MCF 10A (cell line): ENCODE data around the gene BCS1L. TPM values are rescaled to one million over a fixed set of nuclear protein-coding genes. Genes with fewer than 3 reads are reported as not detected.
A peak's percentile ranks its signal among the peaks of the same experiment; 100 is the strongest.

Experiments
- BruUV-seq: library from RNA; stranded (reverse); fragments of 400-500 nt; replicated peaks from 2 replicates; lab custom pipeline; 2021; lab: Mats Ljungman, UMichigan
- CTCF ChIA-PET: fragments of 300-600 bp; sonication (Branson Sonifier 250); formaldehyde crosslinking; extraction: SDS; loops from one replicate; lab custom pipeline; 2021; ENCODE audit warnings: antibody characterized with exemption, inconsistent platforms; lab: Yijun Ruan, JAX
- POLR2A ChIA-PET: fragments of 300-600, 350-650 bp; sonication (Branson Sonifier 250); formaldehyde crosslinking; extraction: SDS; loops from one replicate; lab custom pipeline; 2020; ENCODE audit warnings: antibody characterized with exemption, inconsistent platforms; lab: Yijun Ruan, JAX
- DNase-seq: peaks from one replicate; pipeline ENCODE4 v3.0.0-alpha.2; 2018; ENCODE audit not compliant: unreplicated experiment
- H3K27ac Mint-ChIP-seq: one replicate; pipeline ENCODE4 v1.8.0; 2022; ENCODE audit warnings: mild to moderate bottlenecking, low read depth, mixed read lengths; ENCODE audit not compliant: unreplicated experiment
- H3K27me3 Mint-ChIP-seq: one replicate; pipeline ENCODE4 v1.8.0; 2022; ENCODE audit warnings: mixed read lengths; ENCODE audit not compliant: insufficient read depth, unreplicated experiment
- H3K36me3 Mint-ChIP-seq: one replicate; pipeline ENCODE4 v1.8.0; 2022; ENCODE audit warnings: mild to moderate bottlenecking, moderate library complexity, mixed read lengths; ENCODE audit not compliant: insufficient read depth, unreplicated experiment
- H3K4me1 Mint-ChIP-seq: one replicate; pipeline ENCODE4 v1.8.0; 2022; ENCODE audit warnings: mixed read lengths; ENCODE audit not compliant: insufficient read depth, unreplicated experiment
- H3K4me3 Mint-ChIP-seq: one replicate; pipeline ENCODE4 v1.8.0; 2022; ENCODE audit warnings: mild to moderate bottlenecking, moderate library complexity, mixed read lengths; ENCODE audit not compliant: unreplicated experiment
- H3K9me3 Mint-ChIP-seq: one replicate; pipeline ENCODE4 v1.8.0; 2022; ENCODE audit warnings: mixed read lengths; ENCODE audit not compliant: unreplicated experiment
- intact Hi-C: fragments of 100-400 bp; cut with micrococcal nuclease; formaldehyde crosslinking; loops from 2 replicates; pipeline ENCODE4 v1.14.1; 2022
- total RNA-seq: library from RNA; stranded (reverse); gene quantifications from 2 replicates; pipeline ENCODE4 v1.2.3, GENCODE V29; 2022
- TF ChIP-seq, protein P1 (sequence below): fragments of 200-600 bp; IDR thresholded peaks from one replicate; pipeline ENCODE4 v1.8.0; 2022; ENCODE audit warnings: antibody characterized with exemption, mild to moderate bottlenecking; ENCODE audit not compliant: unreplicated experiment

The BCS1L gene
- total RNA-seq, 1 experiment from 2014 or later: 96.0 TPM

DNA sequence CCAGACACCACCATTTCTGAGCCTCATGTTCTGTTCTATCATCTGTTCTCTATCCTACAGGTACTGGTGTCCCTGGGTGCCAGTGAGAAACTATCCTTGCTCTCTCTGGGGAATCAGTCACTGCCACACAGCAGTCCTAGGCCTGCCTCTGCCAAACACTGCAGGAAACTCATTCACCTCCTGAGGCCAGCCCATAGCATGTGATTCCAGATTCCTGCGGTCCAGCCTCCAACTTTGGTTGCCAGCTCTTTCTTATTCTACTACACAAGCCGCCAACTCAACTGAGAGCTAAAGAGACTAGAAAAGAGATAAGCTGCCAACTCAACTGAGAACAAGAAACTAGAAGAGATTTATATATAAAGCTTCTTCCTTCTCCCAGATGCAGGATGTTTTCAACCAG, 42.3 kb downstream of the BCS1L start:
- TF ChIP-seq, protein P1, sequence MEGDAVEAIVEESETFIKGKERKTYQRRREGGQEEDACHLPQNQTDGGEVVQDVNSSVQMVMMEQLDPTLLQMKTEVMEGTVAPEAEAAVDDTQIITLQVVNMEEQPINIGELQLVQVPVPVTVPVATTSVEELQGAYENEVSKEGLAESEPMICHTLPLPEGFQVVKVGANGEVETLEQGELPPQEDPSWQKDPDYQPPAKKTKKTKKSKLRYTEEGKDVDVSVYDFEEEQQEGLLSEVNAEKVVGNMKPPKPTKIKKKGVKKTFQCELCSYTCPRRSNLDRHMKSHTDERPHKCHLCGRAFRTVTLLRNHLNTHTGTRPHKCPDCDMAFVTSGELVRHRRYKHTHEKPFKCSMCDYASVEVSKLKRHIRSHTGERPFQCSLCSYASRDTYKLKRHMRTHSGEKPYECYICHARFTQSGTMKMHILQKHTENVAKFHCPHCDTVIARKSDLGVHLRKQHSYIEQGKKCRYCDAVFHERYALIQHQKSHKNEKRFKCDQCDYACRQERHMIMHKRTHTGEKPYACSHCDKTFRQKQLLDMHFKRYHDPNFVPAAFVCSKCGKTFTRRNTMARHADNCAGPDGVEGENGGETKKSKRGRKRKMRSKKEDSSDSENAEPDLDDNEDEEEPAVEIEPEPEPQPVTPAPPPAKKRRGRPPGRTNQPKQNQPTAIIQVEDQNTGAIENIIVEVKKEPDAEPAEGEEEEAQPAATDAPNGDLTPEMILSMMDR: no peak
- Mint-ChIP-seq H3K36me3 (peaks cover 11% of the 10 kb centered on the region), H3K4me3 (no peak overlapping the region), H3K9me3 (no peaks in the 10 kb centered on the region), H3K4me1 (no peaks in the 10 kb centered on the region), H3K27ac (no peak overlapping the region), H3K27me3 (no peaks in the 10 kb centered on the region)
- ChIA-PET POLR2A (interaction anchor here (1.5 kb wide), 1 partner anchor 30 kb away, joined by 6 read pairs; the partner anchor contains the start of genes RNF25 and STK36), CTCF (interaction anchor here (0.6 to 2.2 kb wide), 6 partner anchors 10 to 840 kb away, joined by 3 to 12 read pairs (median 3); no protein-coding TSS in a partner anchor)
- intact Hi-C loops: no loop called here
- BruUV-seq: no TSS peak
- no peak for DNase-seq

DNA sequence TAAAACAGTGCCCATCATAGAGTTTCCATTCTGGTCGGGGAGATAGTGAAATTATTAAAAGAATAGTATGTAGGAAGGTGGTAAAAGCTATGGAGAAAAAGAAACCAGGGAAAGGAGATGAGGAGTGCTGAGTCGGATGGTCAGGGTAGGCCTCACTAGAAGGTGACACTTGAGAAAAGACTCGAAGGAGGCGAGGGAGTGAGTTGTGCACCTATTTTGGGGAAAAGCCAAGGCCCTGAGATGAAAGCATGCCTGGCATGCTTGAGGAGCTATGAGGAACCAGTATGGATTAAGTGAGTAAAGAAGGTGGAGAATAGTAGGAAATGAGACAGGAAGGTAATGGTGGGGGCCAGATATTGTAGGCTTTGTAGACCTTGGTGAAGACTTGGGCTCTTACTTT, 43.9 kb downstream of the BCS1L start:
- Mint-ChIP-seq H3K27me3 (no peaks in the 10 kb centered on the region), H3K4me1 (no peaks in the 10 kb centered on the region), H3K4me3 (no peak overlapping the region), H3K36me3 (peaks cover 11% of the 10 kb centered on the region), H3K27ac (no peak overlapping the region), H3K9me3 (no peaks in the 10 kb centered on the region)
- TF ChIP-seq, protein P1: no peak
- ChIA-PET POLR2A (interaction anchor here (1.1 to 1.5 kb wide), 2 partner anchors 31 to 655 kb away, joined by 3 to 6 read pairs; partner anchors contain the start of genes RNF25 and STK36), CTCF (interaction anchor here (0.9 to 2.2 kb wide), 3 partner anchors 16 to 144 kb away, joined by 3 to 12 read pairs (median 3); no protein-coding TSS in a partner anchor)
- no TSS peak for BruUV-seq
- intact Hi-C loops: no loop called here
- no peak for DNase-seq

DNA sequence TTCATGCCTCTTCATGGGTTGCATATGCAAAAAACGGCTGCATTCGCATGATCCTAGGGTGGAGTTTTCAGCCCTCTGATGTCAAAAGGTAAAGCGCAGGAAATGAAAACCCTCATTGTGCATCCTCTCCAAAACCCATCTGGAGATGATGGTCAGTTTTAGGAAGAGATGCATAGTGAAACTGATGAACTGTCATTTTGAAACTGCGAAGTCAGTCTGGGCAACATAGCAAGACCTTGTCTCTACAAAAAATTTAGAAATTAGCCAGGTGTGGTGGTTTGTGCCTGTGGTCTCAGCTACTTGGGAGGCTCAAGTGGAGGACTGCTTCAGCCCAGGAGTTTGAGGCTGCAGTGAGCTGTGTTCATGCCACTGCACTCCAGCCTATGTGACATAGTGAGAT, 48.6 kb downstream of the BCS1L start:
- H3K36me3 Mint-ChIP-seq: peaks cover 7% of the 10 kb centered on the region
- ChIA-PET CTCF (interaction anchor here (0.6 to 1.2 kb wide), 7 partner anchors 21 to 487 kb away, joined by 3 to 8 read pairs (median 4); no protein-coding TSS in a partner anchor), POLR2A (interaction anchor here (0.8 kb wide), 1 partner anchor 24 kb away, joined by 3 read pairs; no protein-coding TSS in a partner anchor)
- no peak overlapping the region for H3K27ac Mint-ChIP-seq
- no peak for DNase-seq
- H3K27me3 Mint-ChIP-seq: no peaks in the 10 kb centered on the region
- BruUV-seq: no TSS peak
- H3K4me3 Mint-ChIP-seq: no peak overlapping the region
- TF ChIP-seq, protein P1: no peak
- intact Hi-C loops: no loop called here
- H3K4me1 Mint-ChIP-seq: peaks cover 7% of the 10 kb centered on the region
- H3K9me3 Mint-ChIP-seq: no peaks in the 10 kb centered on the region

DNA sequence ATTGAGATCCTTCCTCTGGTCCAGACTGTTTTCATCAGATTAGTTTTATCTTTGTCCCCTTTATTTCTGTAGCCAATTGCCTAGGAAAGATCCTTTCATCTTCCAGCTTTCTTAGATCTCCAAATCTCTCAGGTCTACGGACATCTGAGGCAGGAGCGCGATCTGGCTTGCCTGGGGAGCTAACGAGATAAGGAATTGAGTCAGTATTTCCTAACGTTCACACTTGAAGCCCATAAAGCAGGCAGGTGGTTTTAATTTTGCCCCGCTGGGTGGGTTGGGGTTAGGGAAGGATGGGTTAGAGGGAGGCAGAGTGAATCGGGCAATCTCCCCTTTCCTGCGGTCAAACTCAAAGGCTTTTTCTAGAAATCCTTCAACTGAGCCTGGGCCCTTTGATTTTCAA, 50.4 kb downstream of the BCS1L start:
- DNase-seq: no peak
- TF ChIP-seq, protein P1: no peak
- H3K36me3 Mint-ChIP-seq: peaks cover 7% of the 10 kb centered on the region
- H3K27me3 Mint-ChIP-seq: no peaks in the 10 kb centered on the region
- peaks cover 15% of the 10 kb centered on the region for H3K4me1 Mint-ChIP-seq
- ChIA-PET CTCF (interaction anchor here (0.5 to 4.4 kb wide), 31 partner anchors 11 to 850 kb away, joined by 3 to 41 read pairs (median 5); partner anchors contain the start of genes BCS1L, RNF25, STK36 and USP37), POLR2A (interaction anchor here (0.6 to 1.9 kb wide), 10 partner anchors 12 to 184 kb away, joined by 3 to 19 read pairs (median 4); partner anchors contain the start of genes BCS1L, RNF25, STK36 and ZNF142)
- peak overlapping the region; percentile 98 for H3K4me3 Mint-ChIP-seq
- no peak overlapping the region for H3K27ac Mint-ChIP-seq
- intact Hi-C loops: loop anchor here (2.0 kb wide), 1 partner anchor 21 kb away; no protein-coding TSS in a partner anchor
- BruUV-seq: no TSS peak
- no peaks in the 10 kb centered on the region for H3K9me3 Mint-ChIP-seq
